ENCODE measurements around the gene CLK3.

DNA sequence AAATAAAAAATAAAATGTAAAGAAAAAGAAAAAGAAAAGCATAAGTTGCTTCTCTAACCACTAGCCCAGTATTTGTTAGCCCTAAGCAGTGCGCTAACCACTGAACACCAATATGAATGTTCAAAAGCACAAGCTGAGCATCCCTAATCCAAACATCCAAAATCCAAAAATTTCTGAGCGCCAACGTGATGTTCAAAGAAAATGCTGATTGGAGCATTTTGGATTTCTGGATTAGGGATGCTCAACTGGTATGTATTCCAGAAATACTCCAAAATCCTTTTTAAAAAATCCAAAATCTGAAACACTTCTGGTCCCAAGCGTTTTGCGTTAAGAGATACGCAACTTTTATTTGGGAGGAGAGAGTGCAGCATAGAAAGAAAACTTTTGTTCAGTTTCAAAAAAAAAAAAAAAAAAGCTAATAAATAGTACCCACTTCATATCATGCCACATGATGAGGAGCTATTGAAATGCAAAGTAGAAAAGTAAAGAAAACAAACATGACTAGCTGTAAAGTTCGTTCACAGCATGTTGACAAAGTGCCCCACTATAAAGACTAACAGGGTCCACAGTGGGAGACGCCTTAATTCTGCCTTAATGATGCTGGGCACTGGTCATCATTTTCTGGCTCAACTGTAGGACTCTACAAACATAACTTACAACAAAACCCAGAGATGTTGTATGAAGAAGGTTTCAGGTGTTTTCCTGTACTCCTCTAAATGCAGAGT, 47.8 kb downstream of the CLK3 start:
- TF ChIP-seq, protein P1, sequence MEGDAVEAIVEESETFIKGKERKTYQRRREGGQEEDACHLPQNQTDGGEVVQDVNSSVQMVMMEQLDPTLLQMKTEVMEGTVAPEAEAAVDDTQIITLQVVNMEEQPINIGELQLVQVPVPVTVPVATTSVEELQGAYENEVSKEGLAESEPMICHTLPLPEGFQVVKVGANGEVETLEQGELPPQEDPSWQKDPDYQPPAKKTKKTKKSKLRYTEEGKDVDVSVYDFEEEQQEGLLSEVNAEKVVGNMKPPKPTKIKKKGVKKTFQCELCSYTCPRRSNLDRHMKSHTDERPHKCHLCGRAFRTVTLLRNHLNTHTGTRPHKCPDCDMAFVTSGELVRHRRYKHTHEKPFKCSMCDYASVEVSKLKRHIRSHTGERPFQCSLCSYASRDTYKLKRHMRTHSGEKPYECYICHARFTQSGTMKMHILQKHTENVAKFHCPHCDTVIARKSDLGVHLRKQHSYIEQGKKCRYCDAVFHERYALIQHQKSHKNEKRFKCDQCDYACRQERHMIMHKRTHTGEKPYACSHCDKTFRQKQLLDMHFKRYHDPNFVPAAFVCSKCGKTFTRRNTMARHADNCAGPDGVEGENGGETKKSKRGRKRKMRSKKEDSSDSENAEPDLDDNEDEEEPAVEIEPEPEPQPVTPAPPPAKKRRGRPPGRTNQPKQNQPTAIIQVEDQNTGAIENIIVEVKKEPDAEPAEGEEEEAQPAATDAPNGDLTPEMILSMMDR (IDR thresholded peaks at IDR 0.05; ENCODE audit: insufficient read depth, low read length), result no peak
- TF ChIP-seq, protein P2, sequence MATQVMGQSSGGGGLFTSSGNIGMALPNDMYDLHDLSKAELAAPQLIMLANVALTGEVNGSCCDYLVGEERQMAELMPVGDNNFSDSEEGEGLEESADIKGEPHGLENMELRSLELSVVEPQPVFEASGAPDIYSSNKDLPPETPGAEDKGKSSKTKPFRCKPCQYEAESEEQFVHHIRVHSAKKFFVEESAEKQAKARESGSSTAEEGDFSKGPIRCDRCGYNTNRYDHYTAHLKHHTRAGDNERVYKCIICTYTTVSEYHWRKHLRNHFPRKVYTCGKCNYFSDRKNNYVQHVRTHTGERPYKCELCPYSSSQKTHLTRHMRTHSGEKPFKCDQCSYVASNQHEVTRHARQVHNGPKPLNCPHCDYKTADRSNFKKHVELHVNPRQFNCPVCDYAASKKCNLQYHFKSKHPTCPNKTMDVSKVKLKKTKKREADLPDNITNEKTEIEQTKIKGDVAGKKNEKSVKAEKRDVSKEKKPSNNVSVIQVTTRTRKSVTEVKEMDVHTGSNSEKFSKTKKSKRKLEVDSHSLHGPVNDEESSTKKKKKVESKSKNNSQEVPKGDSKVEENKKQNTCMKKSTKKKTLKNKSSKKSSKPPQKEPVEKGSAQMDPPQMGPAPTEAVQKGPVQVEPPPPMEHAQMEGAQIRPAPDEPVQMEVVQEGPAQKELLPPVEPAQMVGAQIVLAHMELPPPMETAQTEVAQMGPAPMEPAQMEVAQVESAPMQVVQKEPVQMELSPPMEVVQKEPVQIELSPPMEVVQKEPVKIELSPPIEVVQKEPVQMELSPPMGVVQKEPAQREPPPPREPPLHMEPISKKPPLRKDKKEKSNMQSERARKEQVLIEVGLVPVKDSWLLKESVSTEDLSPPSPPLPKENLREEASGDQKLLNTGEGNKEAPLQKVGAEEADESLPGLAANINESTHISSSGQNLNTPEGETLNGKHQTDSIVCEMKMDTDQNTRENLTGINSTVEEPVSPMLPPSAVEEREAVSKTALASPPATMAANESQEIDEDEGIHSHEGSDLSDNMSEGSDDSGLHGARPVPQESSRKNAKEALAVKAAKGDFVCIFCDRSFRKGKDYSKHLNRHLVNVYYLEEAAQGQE (IDR thresholded peaks at IDR 0.05; ENCODE audit: insufficient replicate concordance, low read depth), result no peak
- no peak for TF ChIP-seq GABPA (IDR thresholded peaks at IDR 0.05; ENCODE audit: low read depth)

Data from HL-60 (cell line).